IPS-20b (cell line): Measurements from ENCODE around the gene SMYD1.

Experiments
- H3K27ac ChIP-seq: one replicate; pipeline ENCODE4 v1.5.1; 2013; ENCODE audit warnings: low read length
- H3K27me3 ChIP-seq: 2 replicates; pipeline ENCODE4 v1.6.1; 2013; ENCODE audit warnings: mild to moderate bottlenecking, low read length, inconsistent platforms; ENCODE audit not compliant: insufficient read depth
- H3K36me3 ChIP-seq: 2 replicates; pipeline ENCODE4 v1.6.1; 2013; ENCODE audit warnings: low read depth, mild to moderate bottlenecking, inconsistent platforms, low read length, moderate library complexity; ENCODE audit not compliant: insufficient read depth
- H3K4me1 ChIP-seq: 2 replicates; pipeline ENCODE4 v1.6.1; 2013; ENCODE audit warnings: mild to moderate bottlenecking, control low read depth, inconsistent platforms, low read length, moderate library complexity; ENCODE audit not compliant: insufficient read depth
- H3K4me3 ChIP-seq: 2 replicates; pipeline ENCODE4 v1.5.1; 2013; ENCODE audit warnings: mild to moderate bottlenecking, low read length, inconsistent platforms
- H3K9ac ChIP-seq: 2 replicates; pipeline ENCODE4 v1.6.1; 2013; ENCODE audit warnings: low read depth, mild to moderate bottlenecking, inconsistent platforms, low read length, moderate library complexity
- H3K9me3 ChIP-seq: 2 replicates; pipeline ENCODE4 v1.6.1; 2013; ENCODE audit warnings: mild to moderate bottlenecking, low read depth, low read length, inconsistent platforms; ENCODE audit not compliant: insufficient read depth

The SMYD1 gene

DNA sequence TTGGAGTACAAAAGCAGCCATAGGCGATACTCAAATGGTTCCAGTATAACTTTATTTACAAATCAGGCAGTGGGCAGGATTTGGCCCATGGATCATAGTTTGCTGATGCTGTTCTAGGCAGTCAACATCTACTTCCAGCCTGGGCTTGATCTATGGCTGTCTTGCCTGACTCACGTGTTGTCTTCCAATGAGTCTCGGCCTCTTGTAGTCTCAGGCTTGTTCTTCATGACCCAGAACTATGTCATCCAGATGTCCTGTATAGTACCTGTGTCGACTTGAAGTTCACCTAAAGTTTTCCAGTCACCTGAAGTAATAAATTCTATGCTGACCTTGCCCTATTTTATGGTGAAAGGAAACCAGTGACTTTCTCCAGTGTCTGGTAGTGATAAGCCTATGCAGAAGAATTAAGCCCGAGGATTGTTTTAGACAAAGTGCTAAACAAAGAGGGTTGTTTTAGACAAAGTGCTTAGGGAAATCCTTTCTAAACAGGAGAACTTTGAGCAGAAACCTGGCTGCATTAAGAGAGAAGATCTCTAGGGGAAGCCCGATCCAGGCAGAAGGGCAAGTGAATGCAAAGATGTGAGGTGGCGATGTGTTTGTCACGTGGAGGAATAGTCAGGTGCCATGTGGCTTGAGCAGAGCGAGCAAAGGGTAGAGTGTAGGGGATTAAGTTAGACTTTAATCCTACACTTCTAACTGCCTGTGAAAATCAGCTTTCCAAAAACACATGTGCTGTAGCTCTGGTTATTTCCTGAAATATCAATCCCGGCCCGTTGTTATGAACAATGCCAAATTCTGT lies 94.0 kb downstream of the SMYD1 start:
- H3K9me3 ChIP-seq, result no peaks in the 10 kb centered on the region
- H3K27ac ChIP-seq, result no peak overlapping the region
- H3K9ac ChIP-seq, result no peak overlapping the region
- H3K27me3 ChIP-seq, result no peaks in the 10 kb centered on the region; the same call in 1 of the 2 replicates
- H3K4me1 ChIP-seq, result peaks cover 3% of the 10 kb centered on the region; the same call in 1 of the 2 replicates
- no peak overlapping the region for H3K4me3 ChIP-seq
- H3K36me3 ChIP-seq, result no peaks in the 10 kb centered on the region
